DMS114 treated with DMSO at 0.1 percent for 48 hours (cell line): ENCODE results near the gene RBBP5.
"Not testable (repeated sequence)": the region's sequence is repeated elsewhere in the genome, so short reads cannot be mapped to it uniquely, and the experiment has no call there.

Source experiments
- DNase-seq: peaks from one replicate; lab custom pipeline; 2025; ENCODE audit not compliant: unreplicated experiment; lab: John Stamatoyannopoulos, UW

Gene RBBP5, protein sequence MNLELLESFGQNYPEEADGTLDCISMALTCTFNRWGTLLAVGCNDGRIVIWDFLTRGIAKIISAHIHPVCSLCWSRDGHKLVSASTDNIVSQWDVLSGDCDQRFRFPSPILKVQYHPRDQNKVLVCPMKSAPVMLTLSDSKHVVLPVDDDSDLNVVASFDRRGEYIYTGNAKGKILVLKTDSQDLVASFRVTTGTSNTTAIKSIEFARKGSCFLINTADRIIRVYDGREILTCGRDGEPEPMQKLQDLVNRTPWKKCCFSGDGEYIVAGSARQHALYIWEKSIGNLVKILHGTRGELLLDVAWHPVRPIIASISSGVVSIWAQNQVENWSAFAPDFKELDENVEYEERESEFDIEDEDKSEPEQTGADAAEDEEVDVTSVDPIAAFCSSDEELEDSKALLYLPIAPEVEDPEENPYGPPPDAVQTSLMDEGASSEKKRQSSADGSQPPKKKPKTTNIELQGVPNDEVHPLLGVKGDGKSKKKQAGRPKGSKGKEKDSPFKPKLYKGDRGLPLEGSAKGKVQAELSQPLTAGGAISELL

GRCh38 chr1:205121660-205122488 lies at the start of gene RBBP5:
TSS of gene RBBP5 (minus strand) at chr1:205121978. CDS start at chr1:205121873, 105 bp downstream.
- peak; percentile 92 for DNase-seq

DNA sequence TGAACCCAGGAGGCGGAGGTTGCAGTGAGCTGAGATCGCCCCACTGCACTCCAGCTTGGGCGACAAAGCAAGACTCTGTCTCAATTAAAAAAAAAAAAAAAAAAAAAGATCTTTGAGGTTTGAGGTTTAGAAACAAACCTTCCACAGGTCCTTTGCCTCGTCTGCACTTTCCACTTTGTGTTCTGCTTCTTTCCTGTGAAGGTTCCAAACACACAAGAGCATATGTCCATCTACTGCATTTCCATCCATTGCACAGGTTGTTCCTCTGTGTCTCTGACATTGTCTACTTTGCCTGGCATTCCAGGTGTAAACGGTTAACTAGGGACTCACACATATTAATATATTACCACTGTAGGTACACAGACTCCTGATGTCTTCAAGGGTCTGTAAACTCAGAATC lies 49.6 kb upstream of the RBBP5 start:
- DNase-seq, result no peak

DNA sequence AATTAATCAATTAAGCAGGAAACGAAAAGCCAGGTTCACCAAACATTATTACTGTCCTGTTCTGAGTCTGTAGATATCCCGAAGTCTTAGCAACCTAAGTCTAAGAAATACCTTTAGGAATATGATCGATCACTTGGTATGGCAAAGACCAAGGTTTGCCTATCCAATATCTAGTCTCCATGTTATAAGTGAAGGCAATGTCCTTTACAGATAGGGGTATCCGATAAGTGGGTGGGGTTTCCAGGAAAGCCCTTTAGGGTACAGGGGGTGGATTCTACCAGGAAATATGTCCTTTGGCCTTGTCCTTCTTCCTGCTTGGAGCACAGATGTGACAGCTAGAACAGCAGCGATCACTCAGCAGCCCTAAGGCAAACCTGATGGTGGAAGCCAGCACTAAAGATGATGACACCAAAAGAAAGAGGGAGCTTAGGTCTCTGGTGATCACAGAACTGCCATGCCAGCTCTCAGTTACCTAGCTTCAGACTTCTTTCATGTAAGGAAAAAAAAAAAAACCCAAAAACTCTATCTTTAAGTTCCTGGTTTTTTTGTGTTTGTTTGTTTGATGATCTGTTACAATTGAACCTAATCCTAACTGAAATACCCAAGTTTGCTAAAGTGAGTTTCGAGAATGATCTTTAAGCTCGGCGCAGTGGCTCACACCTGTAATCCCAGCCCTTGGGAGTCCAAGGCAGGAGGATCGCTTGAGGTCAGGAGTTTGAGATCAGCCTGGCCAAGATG lies 48.9 kb upstream of the RBBP5 start:
- no peak for DNase-seq

DNA sequence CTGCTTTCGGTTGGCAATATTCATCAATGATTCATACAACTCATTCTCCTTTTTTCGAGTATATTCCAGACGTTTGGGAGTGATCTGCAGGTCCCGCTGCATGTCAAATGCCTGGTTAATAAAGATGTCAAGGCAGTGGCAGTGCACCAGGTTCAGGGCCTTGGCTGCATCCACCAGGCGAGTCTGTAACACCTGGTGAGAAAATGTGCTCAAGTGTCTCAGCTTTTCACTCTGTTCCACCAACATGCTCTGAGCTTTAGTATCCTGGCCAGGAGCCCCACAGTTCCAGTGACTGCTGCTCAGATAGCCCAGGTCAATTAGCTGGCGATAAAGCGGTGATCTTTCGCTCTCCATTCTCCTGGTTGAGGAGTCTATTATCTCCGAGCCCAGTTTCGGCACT lies 47.5 kb upstream of the RBBP5 start:
- no peak for DNase-seq

DNA sequence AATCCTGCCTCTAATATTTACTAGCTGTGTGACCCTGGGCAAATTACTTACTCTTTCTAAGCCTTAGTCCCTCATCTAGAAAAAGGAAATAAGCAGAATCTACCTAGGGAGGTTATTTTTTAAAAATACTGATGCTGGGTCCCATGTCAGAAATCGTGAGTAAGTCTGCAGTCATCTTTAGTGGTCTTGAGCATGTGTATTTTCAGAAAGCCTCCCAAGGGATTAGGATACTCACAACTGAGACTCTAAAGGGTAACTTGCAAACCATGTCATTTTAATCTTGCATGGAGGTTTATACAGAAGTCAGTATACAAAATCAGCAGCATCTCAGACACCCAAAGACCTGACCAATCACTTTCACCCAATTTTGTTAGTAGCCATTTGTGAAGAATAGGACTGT lies 46.5 kb upstream of the RBBP5 start:
- no peak for DNase-seq

GRCh38 chr1:205162301-205162700 lies 40.5 kb upstream of the RBBP5 start:
- DNase-seq, result no peak

DNA sequence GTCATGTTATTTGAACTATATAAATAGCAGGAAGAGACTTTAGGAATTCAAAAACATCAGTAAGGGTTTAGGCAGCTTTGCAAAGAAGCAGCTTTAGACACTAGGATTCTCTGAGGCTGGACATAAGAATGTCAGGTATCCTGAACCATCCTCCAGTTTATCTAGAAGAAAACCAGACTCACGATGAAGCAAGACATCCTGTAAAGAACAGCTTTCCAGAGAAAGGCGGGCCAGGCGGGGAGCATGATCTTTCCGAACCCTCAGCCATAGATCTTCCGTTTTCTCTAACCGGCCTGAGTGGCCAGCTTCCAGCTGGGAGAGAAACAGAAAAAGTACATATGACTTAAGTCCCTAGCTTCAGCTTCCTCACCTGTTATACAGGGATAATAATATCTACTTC lies 39.3 kb upstream of the RBBP5 start:
- DNase-seq, result no peak

- no peak for DNase-seq
Measured at GRCh38 chr1:205158048-205158616, 36.4 kb upstream of the RBBP5 start.

DNA sequence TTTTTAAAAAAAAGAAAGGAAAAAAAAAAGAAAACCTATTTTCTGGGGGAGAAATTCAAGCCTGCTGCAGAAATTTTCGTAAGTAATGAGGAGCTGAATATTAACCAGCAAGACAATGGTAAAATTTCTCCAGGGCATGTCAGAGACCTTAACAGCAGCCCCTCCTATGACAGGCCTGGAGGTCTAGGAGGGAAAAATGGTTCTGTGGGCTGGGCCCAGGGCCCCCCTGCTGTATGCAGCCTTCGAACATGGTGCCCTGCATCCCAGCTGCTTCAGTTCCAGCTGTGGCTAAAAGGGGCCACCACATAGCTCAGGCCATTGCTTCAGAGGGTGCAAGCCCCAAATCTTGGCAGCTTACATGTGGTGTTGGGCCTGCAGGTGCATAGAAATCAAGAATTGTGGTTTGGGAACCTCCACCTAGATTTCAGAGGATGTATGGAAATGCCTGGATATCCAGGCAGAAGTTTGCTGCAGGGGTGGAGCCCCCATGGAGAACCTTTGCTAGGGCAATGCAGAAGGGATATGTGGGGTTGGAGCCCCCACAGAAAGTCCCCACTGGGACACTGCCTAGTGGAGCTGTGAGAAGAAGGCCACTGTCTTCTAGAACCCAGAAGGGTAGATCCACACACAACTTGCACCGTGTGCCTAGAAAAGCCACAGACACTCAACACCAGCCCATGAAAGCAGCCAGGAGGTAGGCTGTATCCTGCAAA lies 34.0 kb upstream of the RBBP5 start:
- DNase-seq, result not testable (repeated sequence)

GRCh38 chr1:205152505-205152904 lies 30.7 kb upstream of the RBBP5 start:
- no peak for DNase-seq

- no peak for DNase-seq
Measured at GRCh38 chr1:205150651-205151428, 29.1 kb upstream of the RBBP5 start.

DNA sequence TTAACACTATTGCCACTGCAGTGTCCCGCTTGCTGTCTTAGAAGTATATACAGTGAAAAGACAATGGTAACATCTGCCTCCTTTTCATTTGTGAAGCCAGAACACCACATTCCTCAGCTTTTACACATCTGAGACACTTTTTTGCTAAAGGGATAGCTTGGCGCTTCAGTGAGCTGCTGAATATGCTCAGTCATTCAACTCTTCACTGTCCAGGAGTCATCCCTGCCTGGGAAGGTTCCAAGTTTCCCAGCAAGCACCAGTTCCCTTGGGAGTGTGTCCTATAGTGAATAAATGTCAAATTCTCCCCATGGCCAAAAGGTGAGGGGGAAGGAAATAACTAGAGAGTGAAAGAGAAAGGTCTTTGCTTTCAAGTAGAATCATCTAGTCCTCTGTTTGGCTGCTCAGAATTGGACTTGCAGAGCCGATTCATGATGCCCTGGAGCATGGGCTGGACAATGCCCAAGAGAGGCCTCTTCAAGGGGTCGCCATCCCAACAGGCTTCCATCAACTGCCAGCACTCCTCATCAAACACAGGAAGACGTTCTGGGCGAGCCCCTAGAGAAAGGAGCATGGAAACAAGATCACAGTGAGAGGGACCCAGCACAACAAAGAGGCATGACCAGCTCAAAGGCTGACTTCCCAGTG lies 25.5 kb upstream of the RBBP5 start:
- DNase-seq, result no peak

DNA sequence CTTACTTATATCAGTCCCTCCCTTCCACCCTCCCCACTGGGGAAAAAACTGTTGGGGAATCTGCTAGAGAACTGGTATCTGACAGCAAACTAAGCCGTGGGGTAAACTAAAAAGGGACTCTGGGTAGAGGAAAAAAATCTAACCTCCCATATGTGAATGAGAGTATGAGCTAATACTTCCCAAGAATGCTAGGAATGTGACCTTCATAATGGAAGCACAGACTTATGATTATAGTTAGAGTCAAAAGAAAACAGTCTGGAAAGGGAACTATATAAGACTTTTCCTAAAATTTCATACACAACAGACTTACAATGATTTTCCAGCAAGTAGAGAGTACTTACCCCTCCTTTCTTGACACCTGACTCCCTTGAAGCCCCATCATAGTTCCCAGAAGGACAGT lies 23.0 kb upstream of the RBBP5 start:
- DNase-seq, result no peak

- DNase-seq, result no peak
Measured at GRCh38 chr1:205144046-205144720, 22.4 kb upstream of the RBBP5 start.

DNA sequence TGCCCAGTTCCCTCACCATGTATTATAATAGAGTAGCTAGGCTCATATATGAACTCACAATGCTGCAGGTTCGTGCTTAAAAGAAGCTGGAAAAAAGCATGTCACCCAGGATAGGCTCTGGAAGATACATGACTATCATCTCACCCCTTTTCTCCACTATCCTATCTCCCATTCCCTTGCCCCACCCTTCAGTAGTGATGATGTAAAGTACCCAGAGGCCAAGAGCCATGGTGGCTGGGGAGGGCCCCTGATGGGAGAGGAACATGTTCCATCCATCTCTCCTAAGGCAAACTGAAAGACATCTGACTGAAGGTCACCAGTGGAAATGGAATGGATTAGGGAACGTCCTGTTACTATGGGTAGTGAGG lies 20.3 kb upstream of the RBBP5 start:
- DNase-seq, result no peak

GRCh38 chr1:205141236-205142101 lies 19.7 kb upstream of the RBBP5 start:
- peak; percentile 76 for DNase-seq

- no peak for DNase-seq
Measured at GRCh38 chr1:205140113-205140512, 18.3 kb upstream of the RBBP5 start.

GRCh38 chr1:205137901-205138300 lies 16.1 kb upstream of the RBBP5 start:
- DNase-seq, result no peak
